HCT116 (cell line): ENCODE data around the gene CLTRN. TPM values are rescaled to one million over a fixed set of nuclear protein-coding genes. Genes with fewer than 3 reads are reported as not detected.

Source experiments
- ATAC-seq: fragments of 200-7000 bp; cut with Tn5 transposase; 2 replicates; pipeline ENCODE4 v1.9.1; 2020; ENCODE audit warnings: mild to moderate bottlenecking, moderate library complexity
- BruUV-seq: library from RNA; stranded (reverse); fragments of 400-500 nt; replicated peaks from 2 replicates; lab custom pipeline; 2021; lab: Mats Ljungman, UMichigan
- CTCF ChIA-PET: fragments of 300-600 bp; sonication (Branson Sonifier 250); formaldehyde crosslinking; loops from one replicate; lab custom pipeline; 2021; ENCODE audit warnings: antibody characterized with exemption; lab: Charles Lee
- POLR2A ChIA-PET: fragments of 300-600, 350-600 bp; sonication (Branson Sonifier 250); formaldehyde crosslinking; loops from one replicate; lab custom pipeline; 2021; ENCODE audit warnings: antibody characterized with exemption; lab: Charles Lee
- RAD21 ChIA-PET, 2 experiments: fragments of 300-600 bp; sonication (Branson Sonifier 250); formaldehyde crosslinking; loops; one replicate each; lab custom pipeline; 2023; ENCODE audit warnings: low total read pairs in 2 of 2; ENCODE audit not compliant: uncharacterized antibody in 2 of 2, unreplicated experiment in 2 of 2, low non-redundant PET in 1 of 2; lab: Charles Lee
- DNase-seq: peaks from one replicate; pipeline ENCODE4 v3.0.0-alpha.2; 2010; ENCODE audit warnings: low read depth, low spot score
- H2AFZ ChIP-seq: fragments of 200-600 bp; shearing (Covaris generic), sonication (generic); 2 replicates; pipeline ENCODE4 v1.6.1; 2017; ENCODE audit warnings: low read depth, mixed run types, mixed read lengths, antibody characterized with exemption, low read length; ENCODE audit not compliant: poor library complexity, severe bottlenecking
- H3K27ac ChIP-seq: 2 replicates; pipeline ENCODE4 v1.5.1; 2012; ENCODE audit warnings: low read depth, low read length
- H3K27me3 ChIP-seq: fragments of 200-600 bp; sonication (generic); 2 replicates; pipeline ENCODE4 v1.6.1; 2016; ENCODE audit warnings: mixed run types, low read length, mixed read lengths; ENCODE audit not compliant: insufficient read depth
- H3K36me3 ChIP-seq, 2 experiments: fragments of 200-500 bp in 1 of 2; fragments of 200-600 bp in 1 of 2; sonication (Bioruptor generic) in 1 of 2; sonication (generic) in 1 of 2; 2 replicates each; pipeline versions ENCODE4 v1.5.1 to v1.6.1; 2014 to 2016; ENCODE audit warnings: low read length in 2 of 2, inconsistent platforms in 1 of 2, mixed read lengths in 1 of 2, mixed run types in 1 of 2; ENCODE audit not compliant: insufficient read depth in 2 of 2, control insufficient read depth in 1 of 2
- H3K4me1 ChIP-seq, 2 experiments: fragments of 200-600 bp in 1 of 2; sonication (generic) in 1 of 2; 2 replicates each; pipeline versions ENCODE4 v1.5.1 to v1.6.1; 2012 to 2017; ENCODE audit warnings: low read length in 2 of 2, inconsistent platforms in 1 of 2, mild to moderate bottlenecking in 1 of 2, mixed read lengths in 1 of 2, mixed run types in 1 of 2, moderate library complexity in 1 of 2; ENCODE audit not compliant: insufficient read depth in 2 of 2, control insufficient read depth in 1 of 2
- H3K4me2 ChIP-seq: fragments of 200-600 bp; sonication (generic); 2 replicates; pipeline ENCODE4 v1.6.1; 2017; ENCODE audit warnings: mixed run types, low read length, mixed read lengths
- H3K4me3 ChIP-seq, 2 experiments: fragments of 200-600 bp in 1 of 2; sonication (generic) in 1 of 2; replicated peaks in 1 of 2; 2 replicates each; pipeline ENCODE4 v1.5.1; 2011 to 2016; ENCODE audit warnings: low read length in 2 of 2, control low read depth in 1 of 2, low read depth in 1 of 2, mild to moderate bottlenecking in 1 of 2, mixed read lengths in 1 of 2, mixed run types in 1 of 2
- H3K79me2 ChIP-seq: fragments of 200-600 bp; sonication (generic); 2 replicates; pipeline ENCODE4 v1.6.1; 2017; ENCODE audit warnings: mild to moderate bottlenecking, mixed run types, low read length, moderate library complexity, mixed read lengths; ENCODE audit not compliant: insufficient read depth
- H3K9ac ChIP-seq: fragments of 200-600 bp; sonication (generic); 2 replicates; pipeline ENCODE4 v1.6.1; 2016; ENCODE audit warnings: low read length, mixed read lengths
- H3K9me2 ChIP-seq: fragments of 200-600 bp; sonication (generic), shearing (Covaris generic); 2 replicates; pipeline ENCODE4 v1.6.1; 2017; ENCODE audit warnings: mixed run types, mild to moderate bottlenecking, moderate library complexity; ENCODE audit not compliant: insufficient read depth
- H3K9me3 ChIP-seq, 2 experiments: fragments of 200-500 bp in 1 of 2; fragments of 200-600 bp in 1 of 2; sonication (Bioruptor generic) in 1 of 2; sonication (generic) in 1 of 2; 2 replicates each; pipeline ENCODE4 v1.6.1; 2014 to 2017; ENCODE audit warnings: low read length in 2 of 2, mixed read lengths in 2 of 2, inconsistent platforms in 1 of 2, low read depth in 1 of 2, mild to moderate bottlenecking in 1 of 2, mixed run types in 1 of 2, moderate library complexity in 1 of 2; ENCODE audit not compliant: control insufficient read depth in 1 of 2, insufficient read depth in 1 of 2
- H4K20me1 ChIP-seq: fragments of 200-600 bp; sonication (generic), shearing (Covaris generic); 2 replicates; pipeline ENCODE4 v1.6.1; 2017; ENCODE audit warnings: mixed run types, mild to moderate bottlenecking, moderate library complexity; ENCODE audit not compliant: insufficient read depth
- CEBPB ChIP-seq: IDR thresholded peaks from 2 replicates; pipeline ENCODE4 v1.6.1; 2012; ENCODE audit warnings: low read depth
- CTCF ChIP-seq, 3 experiments: fragments of 200-600 bp in 1 of 3; sonication (generic) in 1 of 3; IDR thresholded peaks in 2 of 3; conservative IDR thresholded peaks in 1 of 3; 2 replicates each; pipeline ENCODE4 v1.5.1; 2012 to 2017; ENCODE audit warnings: low read depth in 2 of 3, low read length in 2 of 3, antibody characterized with exemption in 1 of 3, borderline replicate concordance in 1 of 3, control low read depth in 1 of 3, mild to moderate bottlenecking in 1 of 3, mixed read lengths in 1 of 3, mixed run types in 1 of 3, moderate library complexity in 1 of 3; ENCODE audit not compliant: insufficient read depth in 1 of 3
- EGR1 ChIP-seq: IDR thresholded peaks from 2 replicates; pipeline ENCODE4 v1.6.1; 2012; ENCODE audit warnings: low read depth
- ELF1 ChIP-seq: IDR thresholded peaks from 2 replicates; pipeline ENCODE4 v1.6.1; 2012; ENCODE audit warnings: low read depth, borderline replicate concordance
- EZH2 ChIP-seq: fragments of 200-600 bp; sonication (generic); IDR thresholded peaks from 2 replicates; pipeline ENCODE4 v1.6.1; 2017; ENCODE audit warnings: antibody characterized with exemption, mixed run types
- EZH2phosphoT487 ChIP-seq: fragments of 200-600 bp; IDR thresholded peaks from 2 replicates; pipeline ENCODE4 v1.6.1; 2018; ENCODE audit warnings: antibody characterized with exemption, borderline replicate concordance
- FOSL1 ChIP-seq: IDR thresholded peaks from 2 replicates; pipeline ENCODE4 v1.6.1; 2012; ENCODE audit warnings: low read depth
- JUND ChIP-seq: IDR thresholded peaks from 2 replicates; pipeline ENCODE4 v1.6.1; 2012
- MAX ChIP-seq: IDR thresholded peaks from 2 replicates; pipeline ENCODE4 v1.6.1; 2012
- POLR2AphosphoS5 ChIP-seq: IDR thresholded peaks from 2 replicates; pipeline ENCODE4 v1.6.1; 2011; ENCODE audit warnings: mild to moderate bottlenecking, low read depth, low read length, moderate library complexity
- RAD21 ChIP-seq: IDR thresholded peaks from 2 replicates; pipeline ENCODE4 v1.6.1; 2012; ENCODE audit warnings: low read depth, mild to moderate bottlenecking
- SIN3A ChIP-seq: IDR thresholded peaks from 2 replicates; pipeline ENCODE4 v1.6.1; 2012; ENCODE audit warnings: low read depth
- SRF ChIP-seq: IDR thresholded peaks from 2 replicates; pipeline ENCODE4 v1.6.1; 2012; ENCODE audit warnings: low read depth
- TCF7L2 ChIP-seq: IDR thresholded peaks from 2 replicates; pipeline ENCODE4 v1.7.0; 2011; ENCODE audit warnings: borderline replicate concordance, inconsistent platforms; ENCODE audit not compliant: insufficient read depth, insufficient read length; ENCODE audit errors: extremely low read depth
- ZBTB33 ChIP-seq: IDR thresholded peaks from 2 replicates; pipeline ENCODE4 v1.6.1; 2011; ENCODE audit warnings: mild to moderate bottlenecking, low read length, moderate library complexity; ENCODE audit not compliant: insufficient replicate concordance; ENCODE audit errors: extremely low read depth
- ZFX ChIP-seq: fragments of 450-650 bp; IDR thresholded peaks from 2 replicates; pipeline ENCODE4 v1.6.1; 2017
- ZNF274 ChIP-seq: fragments of 200-500 bp; sonication (Bioruptor generic); IDR thresholded peaks from 2 replicates; pipeline ENCODE4 v1.6.1; 2014; ENCODE audit warnings: mild to moderate bottlenecking, low read depth, low read length, inconsistent platforms
- intact Hi-C: fragments of 100-400 bp; cut with micrococcal nuclease; formaldehyde crosslinking; loops from 2 replicates; pipeline ENCODE4 v1.10.0; 2022
- total RNA-seq: library from RNA; stranded (reverse); gene quantifications from one replicate; pipeline ENCODE4 v1.2.1, GENCODE V29; 2021; ENCODE audit not compliant: unreplicated experiment
- TF ChIP-seq, protein P1 (sequence below): IDR thresholded peaks from 2 replicates; pipeline ENCODE4 v1.6.1; 2012; ENCODE audit warnings: low read depth

CLTRN gene
- total RNA-seq, 1 experiment from 2014 or later: 0.25 TPM

DNA sequence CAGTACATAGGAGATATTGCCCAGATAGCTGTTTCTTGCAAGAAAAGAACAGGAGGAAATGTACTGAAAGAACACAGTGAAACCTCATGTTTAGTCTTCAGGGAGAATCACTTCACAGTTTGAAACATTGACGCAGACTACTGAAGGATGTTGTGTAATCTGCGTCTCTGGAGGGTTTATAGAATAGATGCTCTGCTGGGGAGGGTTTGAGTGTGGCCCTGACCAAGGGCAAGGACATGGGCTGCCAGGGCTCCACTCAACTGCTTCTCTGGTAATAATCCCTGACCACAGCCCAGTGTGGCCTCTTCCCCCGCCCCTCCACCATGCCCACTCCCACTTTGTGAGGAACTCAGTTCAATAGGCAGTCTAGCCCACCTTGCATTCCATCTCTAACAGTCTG, 48.1 kb downstream of the CLTRN start:
- H3K4me2 ChIP-seq: no peak overlapping the region
- intact Hi-C loops: no loop called here
- POLR2A ChIA-PET: no interaction called here
- CTCF ChIA-PET: no interaction called here
- TF ChIP-seq RAD21 (no peak), CTCF (IDR thresholded peaks at IDR 0.05 in 2 of 3, conservative IDR thresholded peaks at IDR 0.05 in 1 of 3; ENCODE audit: borderline replicate concordance in 1 of 3, insufficient read depth in 1 of 3, low read depth in 2 of 3, low read length in 2 of 3) (no peak), ZBTB33 (no peak), ELF1 (no peak), POLR2AphosphoS5 (no peak), SRF (no peak), TCF7L2 (no peak), MAX (no peak), EZH2 (no peak), JUND (no peak), EGR1 (no peak), CEBPB (no peak), FOSL1 (no peak), EZH2phosphoT487 (no peak), ZFX (no peak), SIN3A (no peak), ZNF274 (no peak)
- TF ChIP-seq, protein P1, sequence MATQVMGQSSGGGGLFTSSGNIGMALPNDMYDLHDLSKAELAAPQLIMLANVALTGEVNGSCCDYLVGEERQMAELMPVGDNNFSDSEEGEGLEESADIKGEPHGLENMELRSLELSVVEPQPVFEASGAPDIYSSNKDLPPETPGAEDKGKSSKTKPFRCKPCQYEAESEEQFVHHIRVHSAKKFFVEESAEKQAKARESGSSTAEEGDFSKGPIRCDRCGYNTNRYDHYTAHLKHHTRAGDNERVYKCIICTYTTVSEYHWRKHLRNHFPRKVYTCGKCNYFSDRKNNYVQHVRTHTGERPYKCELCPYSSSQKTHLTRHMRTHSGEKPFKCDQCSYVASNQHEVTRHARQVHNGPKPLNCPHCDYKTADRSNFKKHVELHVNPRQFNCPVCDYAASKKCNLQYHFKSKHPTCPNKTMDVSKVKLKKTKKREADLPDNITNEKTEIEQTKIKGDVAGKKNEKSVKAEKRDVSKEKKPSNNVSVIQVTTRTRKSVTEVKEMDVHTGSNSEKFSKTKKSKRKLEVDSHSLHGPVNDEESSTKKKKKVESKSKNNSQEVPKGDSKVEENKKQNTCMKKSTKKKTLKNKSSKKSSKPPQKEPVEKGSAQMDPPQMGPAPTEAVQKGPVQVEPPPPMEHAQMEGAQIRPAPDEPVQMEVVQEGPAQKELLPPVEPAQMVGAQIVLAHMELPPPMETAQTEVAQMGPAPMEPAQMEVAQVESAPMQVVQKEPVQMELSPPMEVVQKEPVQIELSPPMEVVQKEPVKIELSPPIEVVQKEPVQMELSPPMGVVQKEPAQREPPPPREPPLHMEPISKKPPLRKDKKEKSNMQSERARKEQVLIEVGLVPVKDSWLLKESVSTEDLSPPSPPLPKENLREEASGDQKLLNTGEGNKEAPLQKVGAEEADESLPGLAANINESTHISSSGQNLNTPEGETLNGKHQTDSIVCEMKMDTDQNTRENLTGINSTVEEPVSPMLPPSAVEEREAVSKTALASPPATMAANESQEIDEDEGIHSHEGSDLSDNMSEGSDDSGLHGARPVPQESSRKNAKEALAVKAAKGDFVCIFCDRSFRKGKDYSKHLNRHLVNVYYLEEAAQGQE: no peak
- peaks cover 9 to 32% of the 10 kb centered on the region in 2 experiments for H3K4me1 ChIP-seq
- no peak for ATAC-seq
- no peak for DNase-seq
- no peaks in the 10 kb centered on the region for H3K79me2 ChIP-seq
- RAD21 ChIA-PET: no interaction called here
- H3K27ac ChIP-seq: no peak overlapping the region
- no peaks in the 10 kb centered on the region for H3K9me2 ChIP-seq
- no peaks in the 10 kb centered on the region for H4K20me1 ChIP-seq
- no peaks in the 10 kb centered on the region for H3K27me3 ChIP-seq
- no peak overlapping the region for H3K9ac ChIP-seq
- H3K36me3 ChIP-seq: no peaks in the 10 kb centered on the region
- H3K4me3 ChIP-seq: no peak overlapping the region
- no peaks in the 10 kb centered on the region for H3K9me3 ChIP-seq
- no peak overlapping the region for H2AFZ ChIP-seq
- no TSS peak for BruUV-seq
